Erythroblast (primary cell): ENCODE measurements around the gene RAP1GAP2.

Experiments
- GATA1 ChIP-seq: IDR thresholded peaks from 2 replicates; pipeline ENCODE4 v1.6.1; 2011; ENCODE audit warnings: low read depth, mild to moderate bottlenecking, control low read depth, low read length, moderate library complexity
- POLR2A ChIP-seq: IDR thresholded peaks from 2 replicates; pipeline ENCODE4 v1.6.1; 2011; ENCODE audit warnings: mild to moderate bottlenecking, low read length

GRCh38 chr17:3029213-3029913 lies 233.1 kb downstream of the RAP1GAP2 start:
- TF ChIP-seq POLR2A (no peak), GATA1 (no peak)
